Measurements from ENCODE around the gene MAP3K6.
"Not testable (repeated sequence)": the region's sequence is repeated elsewhere in the genome, so short reads cannot be mapped to it uniquely, and the experiment has no call there.

Gene MAP3K6

GRCh38 chr1:27392778-27393635 lies 26.2 kb upstream of the MAP3K6 start:
- no peak overlapping the region for H3K27ac Mint-ChIP-seq
- peak overlapping the region; percentile 71 for H3K4me3 Mint-ChIP-seq
- H3K27me3 Mint-ChIP-seq, result peaks cover 35% of the 10 kb centered on the region
- H3K4me1 Mint-ChIP-seq, result peaks cover 22% of the 10 kb centered on the region
- CTCF ChIA-PET, result interaction anchor here (1.0 to 19.8 kb wide), 3 partner anchors 61 to 213 kb away, joined by 3 to 536 read pairs (median 6); no protein-coding TSS in a partner anchor
- no peak for DNase-seq
- no peaks in the 10 kb centered on the region for H3K9me3 Mint-ChIP-seq
- no peaks in the 10 kb centered on the region for H3K36me3 Mint-ChIP-seq

- H3K36me3 Mint-ChIP-seq, result no peaks in the 10 kb centered on the region
- peaks cover 35% of the 10 kb centered on the region for H3K27me3 Mint-ChIP-seq
- H3K9me3 Mint-ChIP-seq, result no peaks in the 10 kb centered on the region
- H3K4me3 Mint-ChIP-seq, result peak within 1 kb of the TSS; percentile 71
- peak within 1 kb of the TSS; percentile 55 for H3K27ac Mint-ChIP-seq
- H3K4me1 Mint-ChIP-seq, result peaks cover 22% of the 10 kb centered on the region
- peak; percentile 96 for DNase-seq
- CTCF ChIA-PET, result interaction anchor here (0.6 to 19.8 kb wide), 9 partner anchors 10 to 271 kb away, joined by 3 to 536 read pairs (median 4); partner anchors contain the start of genes MAP3K6 and SYTL1
These were observed 25.5 kb upstream of the MAP3K6 start, which contains the start of gene GPR3 for GRCh38 chr1:27392096-27392777. Gene GPR3 (plus strand): TSS chr1:27392622. CDS start chr1:27393799, 1,177 bp downstream.

GRCh38 chr1:27391511-27392095 lies 24.8 kb upstream of the MAP3K6 start:
- Mint-ChIP-seq H3K4me3 (peak overlapping the region; percentile 68), H3K4me1 (peaks cover 22% of the 10 kb centered on the region), H3K27me3 (peaks cover 40% of the 10 kb centered on the region), H3K9me3 (no peaks in the 10 kb centered on the region), H3K36me3 (no peaks in the 10 kb centered on the region), H3K27ac (peak overlapping the region; percentile 55)
- peak; percentile 43 for DNase-seq
- CTCF ChIA-PET, result interaction anchor here (1.0 to 19.8 kb wide), 13 partner anchors 10 to 346 kb away, joined by 3 to 536 read pairs (median 4); partner anchors contain the start of gene SYTL1

- no peaks in the 10 kb centered on the region for H3K9me3 Mint-ChIP-seq
- H3K36me3 Mint-ChIP-seq, result no peaks in the 10 kb centered on the region
- DNase-seq, result peak; percentile 87
- no peak overlapping the region for H3K27ac Mint-ChIP-seq
- no peak overlapping the region for H3K4me3 Mint-ChIP-seq
- peaks cover 50% of the 10 kb centered on the region for H3K27me3 Mint-ChIP-seq
- CTCF ChIA-PET, result interaction anchor here (0.7 to 19.8 kb wide), 13 partner anchors 10 to 343 kb away, joined by 3 to 536 read pairs (median 5); partner anchors contain the start of gene MAP3K6
- peaks cover 16% of the 10 kb centered on the region for H3K4me1 Mint-ChIP-seq
These were observed 21.7 kb upstream of the MAP3K6 start for GRCh38 chr1:27388337-27389005.

- peaks cover 59% of the 10 kb centered on the region for H3K27me3 Mint-ChIP-seq
- DNase-seq, H3K36me3 Mint-ChIP-seq, H3K27ac Mint-ChIP-seq, H3K4me3 Mint-ChIP-seq, H3K4me1 Mint-ChIP-seq, H3K9me3 Mint-ChIP-seq: not testable (repeated sequence)
- CTCF ChIA-PET, result interaction anchor here (1.0 to 19.8 kb wide), 5 partner anchors 18 to 220 kb away, joined by 3 to 536 read pairs (median 15); partner anchors contain the start of gene MAP3K6
These were observed 18.0 kb upstream of the MAP3K6 start for GRCh38 chr1:27384797-27385196.

- Mint-ChIP-seq H3K4me1 (no peaks in the 10 kb centered on the region), H3K9me3 (no peaks in the 10 kb centered on the region), H3K27ac (no peak overlapping the region), H3K4me3 (no peak overlapping the region), H3K36me3 (no peaks in the 10 kb centered on the region), H3K27me3 (peaks cover 53% of the 10 kb centered on the region)
- DNase-seq, result no peak
- CTCF ChIA-PET, result interaction anchor here (0.6 to 19.8 kb wide), 5 partner anchors 17 to 341 kb away, joined by 3 to 536 read pairs (median 5); partner anchors contain the start of gene MAP3K6
These were observed 16.9 kb upstream of the MAP3K6 start for GRCh38 chr1:27383661-27384060.

- DNase-seq, result peak; percentile 71
These were observed 16.4 kb upstream of the MAP3K6 start, which contains the start of gene CD164L2 for GRCh38 chr1:27383039-27383605. Gene CD164L2 (minus strand): TSS chr1:27383333. CDS start chr1:27383239, 94 bp downstream.

GRCh38 chr1:27381969-27382762 lies 15.4 kb upstream of the MAP3K6 start:
- H3K4me1 Mint-ChIP-seq, result no peaks in the 10 kb centered on the region
- no peak overlapping the region for H3K27ac Mint-ChIP-seq
- H3K4me3 Mint-ChIP-seq, result no peak overlapping the region
- H3K36me3 Mint-ChIP-seq, result no peaks in the 10 kb centered on the region
- peaks cover 47% of the 10 kb centered on the region for H3K27me3 Mint-ChIP-seq
- CTCF ChIA-PET, result interaction anchor here (0.7 to 19.8 kb wide), 9 partner anchors 9 to 384 kb away, joined by 3 to 536 read pairs (median 4); partner anchors contain the start of gene MAP3K6
- no peak for DNase-seq
- H3K9me3 Mint-ChIP-seq, result no peaks in the 10 kb centered on the region

More at GRCh38 chr1:27383039-27383605, 16.4 kb upstream of the MAP3K6 start, which contains the start of gene CD164L2:
- no peaks in the 10 kb centered on the region for H3K4me1 Mint-ChIP-seq
- H3K4me3 Mint-ChIP-seq, result no peak within 1 kb of the TSS
- peaks cover 47% of the 10 kb centered on the region for H3K27me3 Mint-ChIP-seq
- H3K9me3 Mint-ChIP-seq, result no peaks in the 10 kb centered on the region
- no peaks in the 10 kb centered on the region for H3K36me3 Mint-ChIP-seq
- CTCF ChIA-PET, result interaction anchor here (0.6 to 19.8 kb wide), 7 partner anchors 12 to 385 kb away, joined by 3 to 536 read pairs (median 4); partner anchors contain the start of gene MAP3K6
- H3K27ac Mint-ChIP-seq, result no peak within 1 kb of the TSS

- H3K9me3 Mint-ChIP-seq, result no peaks in the 10 kb centered on the region
- H3K36me3 Mint-ChIP-seq, result no peaks in the 10 kb centered on the region
- CTCF ChIA-PET, result interaction anchor here (0.7 to 19.8 kb wide), 6 partner anchors 10 to 79 kb away, joined by 3 to 536 read pairs (median 4); partner anchors contain the start of gene MAP3K6
- no peak overlapping the region for H3K27ac Mint-ChIP-seq
- H3K4me1 Mint-ChIP-seq, result no peaks in the 10 kb centered on the region
- H3K27me3 Mint-ChIP-seq, result peaks cover 40% of the 10 kb centered on the region
- H3K4me3 Mint-ChIP-seq, result no peak overlapping the region
- DNase-seq, result no peak
These were observed 14.3 kb upstream of the MAP3K6 start for GRCh38 chr1:27380766-27381733.

- no peaks in the 10 kb centered on the region for H3K4me1 Mint-ChIP-seq
- H3K27ac Mint-ChIP-seq, result no peak overlapping the region
- no peak overlapping the region for H3K4me3 Mint-ChIP-seq
- CTCF ChIA-PET, result interaction anchor here (1.3 kb wide), 1 partner anchor 81 kb away, joined by 3 read pairs; no protein-coding TSS in a partner anchor
- DNase-seq, result no peak
- H3K36me3 Mint-ChIP-seq, result no peaks in the 10 kb centered on the region
- no peaks in the 10 kb centered on the region for H3K9me3 Mint-ChIP-seq
- peaks cover 40% of the 10 kb centered on the region for H3K27me3 Mint-ChIP-seq
These were observed 13.5 kb upstream of the MAP3K6 start for GRCh38 chr1:27380224-27380623.

- H3K27ac Mint-ChIP-seq, result no peak overlapping the region
- H3K9me3 Mint-ChIP-seq, result no peaks in the 10 kb centered on the region
- no peak for DNase-seq
- CTCF ChIA-PET, result interaction anchor here (1.2 to 1.3 kb wide), 2 partner anchors 8 to 81 kb away, joined by 3 read pairs; no protein-coding TSS in a partner anchor
- H3K36me3 Mint-ChIP-seq, result no peaks in the 10 kb centered on the region
- peaks cover 42% of the 10 kb centered on the region for H3K27me3 Mint-ChIP-seq
- H3K4me1 Mint-ChIP-seq, result no peaks in the 10 kb centered on the region
- no peak overlapping the region for H3K4me3 Mint-ChIP-seq
These were observed 12.9 kb upstream of the MAP3K6 start for GRCh38 chr1:27379564-27380122.
